HG03442 (cell line): ENCODE results near the gene CAMK4.

Experiments used
- ATAC-seq: cut with Tn5 transposase; IDR thresholded peaks from one replicate; pipeline ENCODE4 v1.9.1; 2021; ENCODE audit warnings: mild to moderate bottlenecking, moderate library complexity; ENCODE audit not compliant: unreplicated experiment

Gene CAMK4

DNA sequence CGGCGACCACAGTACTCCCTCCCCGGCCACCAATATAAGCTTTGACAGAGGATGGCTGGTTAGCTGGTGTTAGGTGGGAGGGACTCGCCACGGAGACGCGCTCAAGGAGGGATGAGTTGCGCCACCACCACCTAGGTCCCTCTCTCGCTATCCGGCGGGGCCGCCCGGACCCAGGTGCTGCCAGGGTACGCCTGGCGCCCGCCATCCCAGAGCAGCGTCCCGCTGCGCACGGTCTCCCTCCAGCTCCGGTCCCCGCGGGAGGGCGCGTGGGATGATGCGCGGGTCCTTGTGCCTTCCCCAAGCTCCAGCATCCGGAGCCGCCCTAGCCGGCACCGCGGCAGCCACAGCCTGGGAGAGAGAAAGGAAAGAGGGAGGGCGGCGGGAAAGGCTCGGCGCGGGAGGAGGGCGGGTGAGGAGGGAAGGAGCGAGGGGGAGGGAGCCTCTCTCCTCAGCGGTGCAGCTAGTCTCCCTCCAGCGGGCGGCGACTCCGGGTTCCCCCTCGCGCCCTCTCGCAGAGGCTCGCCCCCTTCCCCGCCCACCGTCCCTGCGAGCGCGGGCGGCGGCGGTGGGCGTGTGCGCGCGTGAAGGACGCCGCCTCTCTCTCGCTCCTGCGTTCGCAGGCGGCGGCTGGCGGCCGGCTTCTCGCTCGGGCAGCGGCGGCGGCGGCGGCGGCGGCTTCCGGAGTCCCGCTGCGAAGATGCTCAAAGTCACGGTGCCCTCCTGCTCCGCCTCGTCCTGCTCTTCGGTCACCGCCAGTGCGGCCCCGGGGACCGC is at the start of gene CAMK4:
TSS of gene CAMK4 (plus strand) at position 598 of the 774 bp plus-strand sequence. CDS start at position 698, 100 bp downstream.
- ATAC-seq: peak; percentile 70

DNA sequence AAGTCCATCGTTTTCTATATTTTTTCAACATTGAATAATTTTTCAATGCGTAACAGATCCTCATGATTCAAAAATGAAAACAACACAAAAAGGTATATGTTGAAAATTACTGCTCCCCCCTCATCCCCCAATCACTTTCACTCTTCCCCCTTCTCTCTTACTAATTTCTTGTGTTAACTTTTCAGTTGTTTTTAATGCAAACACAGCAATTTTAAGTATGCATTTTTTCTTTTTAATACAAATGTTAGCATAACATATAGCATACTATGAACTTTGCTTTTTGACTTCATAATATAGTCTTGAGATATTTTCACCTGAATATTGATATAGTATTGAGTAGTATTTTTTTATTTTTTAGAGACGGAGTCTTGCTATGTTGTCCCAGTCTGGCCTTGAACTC is 41.1 kb upstream of the CAMK4 start:
- ATAC-seq: no peak

DNA sequence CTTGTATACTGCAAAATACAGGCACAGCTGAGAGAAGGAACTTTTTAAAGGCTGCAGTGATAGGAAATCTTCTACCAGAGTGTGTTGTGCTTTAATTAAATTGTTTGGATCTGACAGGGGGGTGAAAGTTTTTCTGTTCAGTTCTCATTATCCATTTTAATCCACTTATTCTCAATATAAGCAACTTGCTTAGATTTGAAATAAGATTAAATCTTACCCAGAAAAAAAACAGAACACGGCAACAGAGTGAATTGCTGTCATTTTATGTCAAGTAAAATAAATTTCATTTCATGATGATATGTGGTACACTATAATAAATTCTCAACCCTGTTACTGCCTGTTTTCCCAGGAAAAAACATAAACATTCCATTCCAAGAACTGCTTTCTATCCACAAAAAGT is 37.1 kb upstream of the CAMK4 start:
- ATAC-seq: no peak

DNA sequence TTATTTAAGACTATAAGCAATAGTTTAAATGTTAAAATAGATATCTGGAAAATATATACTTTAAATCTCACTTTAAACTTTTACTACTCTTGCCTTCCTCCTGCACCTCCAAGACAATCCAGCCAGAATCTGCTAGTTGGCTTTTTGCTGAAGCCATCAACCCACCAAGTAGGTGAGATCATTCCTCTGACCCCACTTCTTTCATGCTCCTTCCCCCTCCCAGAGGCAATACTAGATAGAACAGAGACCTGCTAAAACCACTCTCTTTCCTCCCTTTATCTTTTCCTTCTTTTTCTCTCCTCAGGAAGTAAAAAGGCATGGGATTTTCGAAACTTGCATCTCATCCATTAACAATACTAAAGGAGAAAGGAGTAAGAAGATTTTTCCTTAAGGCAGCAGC is 30.1 kb upstream of the CAMK4 start:
- no peak for ATAC-seq

DNA sequence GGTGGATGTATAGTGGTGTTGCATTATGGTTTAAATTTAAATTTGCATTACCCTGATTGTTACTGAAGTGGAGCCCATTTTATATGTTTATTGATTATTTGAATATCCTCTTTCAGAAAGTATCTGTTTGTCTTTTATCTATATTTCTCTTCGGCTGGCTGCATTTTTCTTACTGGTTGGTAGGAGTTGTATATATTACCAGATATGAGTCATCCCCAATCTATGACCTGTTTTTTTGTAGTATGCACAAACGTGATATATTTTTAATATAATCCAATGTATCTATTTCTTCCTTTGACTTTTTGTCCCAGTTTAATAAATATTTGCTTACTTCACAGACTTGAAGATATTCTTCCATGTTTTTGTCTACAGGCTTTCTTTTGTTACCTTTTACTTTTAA is 29.3 kb upstream of the CAMK4 start:
- ATAC-seq: no peak

DNA sequence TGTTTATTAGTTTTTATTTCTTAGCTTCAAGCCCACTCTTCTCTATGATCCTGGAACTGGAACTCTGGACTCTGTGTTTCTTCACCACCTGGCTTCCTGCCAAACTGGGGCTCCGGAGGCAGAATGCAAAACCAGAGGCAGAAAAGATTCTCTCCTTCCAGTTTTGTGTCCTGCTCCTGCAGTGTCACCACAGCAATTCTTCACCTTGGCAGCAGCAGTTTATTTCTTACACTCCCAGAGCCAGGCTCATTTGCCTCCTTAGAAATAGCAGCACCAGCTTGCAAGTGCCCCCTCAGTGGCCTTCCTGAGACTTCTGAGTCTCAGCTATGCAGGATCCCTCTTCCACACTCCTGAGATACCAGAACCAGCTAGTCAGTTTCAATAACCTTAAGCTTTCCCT is 26.7 kb upstream of the CAMK4 start:
- ATAC-seq: no peak

DNA sequence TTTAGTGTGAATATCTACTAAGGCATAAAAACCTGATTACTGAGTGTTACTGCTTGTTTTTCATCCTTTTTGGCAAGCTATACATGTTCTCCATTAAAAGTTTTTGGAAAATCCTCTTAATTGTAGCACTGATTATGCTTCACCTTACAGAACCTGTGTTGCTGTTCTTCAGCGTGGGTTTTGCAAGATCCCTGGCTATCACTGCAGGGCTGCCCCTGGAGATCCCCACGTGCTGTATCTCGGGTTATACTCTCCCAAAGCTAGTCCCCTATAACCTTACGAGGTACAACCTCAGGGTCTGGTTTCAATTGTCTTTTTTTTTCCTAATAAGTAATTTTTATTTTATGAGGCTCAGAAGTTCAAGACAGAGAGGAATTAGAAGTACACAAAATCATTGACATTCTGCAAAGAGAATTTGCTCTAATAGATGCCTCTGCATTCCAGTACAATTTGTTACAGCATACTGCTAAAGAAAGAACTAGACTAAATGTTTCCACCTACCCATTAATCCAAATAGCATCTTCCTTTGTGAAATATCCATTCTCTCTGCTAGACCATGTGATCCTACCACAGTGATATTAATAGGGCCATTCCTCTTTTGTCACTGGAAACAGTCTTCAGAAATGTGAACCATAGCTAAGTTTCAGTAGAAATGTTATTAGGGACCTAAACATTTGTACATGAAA is 25.8 kb upstream of the CAMK4 start:
- no peak for ATAC-seq

DNA sequence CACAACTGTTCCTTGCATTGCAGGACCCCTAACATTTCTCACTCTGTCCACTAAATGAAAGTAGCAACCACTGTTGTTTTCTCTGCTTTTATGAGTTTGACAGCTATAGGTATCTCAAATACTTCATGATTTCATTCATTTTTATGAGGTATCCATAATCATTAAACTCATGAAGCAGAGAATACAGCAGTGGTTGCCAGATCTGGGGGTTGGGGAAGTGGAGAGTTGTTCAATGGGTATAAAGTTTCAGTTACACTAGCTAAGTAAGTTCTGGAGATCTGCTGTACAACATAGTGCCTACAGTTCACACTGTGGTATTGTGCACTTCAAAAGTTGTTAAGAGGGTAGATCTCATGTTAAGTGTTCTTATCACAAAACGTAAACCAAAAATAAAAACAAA is 23.4 kb upstream of the CAMK4 start:
- no peak for ATAC-seq

DNA sequence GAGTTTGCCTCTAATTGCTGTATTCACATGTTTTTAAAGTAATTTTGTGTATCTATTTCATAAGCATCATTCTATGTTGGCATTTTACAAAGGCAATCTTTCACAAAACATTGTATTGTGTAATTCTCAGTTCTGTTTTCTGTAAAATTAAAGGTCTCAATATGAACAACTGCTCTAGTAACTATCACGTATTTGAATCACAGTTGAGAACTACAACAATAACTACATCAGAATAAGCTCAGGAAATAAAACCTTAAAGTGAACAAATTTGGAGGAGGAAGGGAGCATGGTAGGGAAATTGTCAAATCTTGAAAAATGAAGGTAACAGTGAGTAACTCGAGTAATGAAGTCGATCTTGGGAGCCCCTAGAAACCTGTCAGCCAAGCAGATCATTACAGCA is 22.5 kb upstream of the CAMK4 start:
- no peak for ATAC-seq

DNA sequence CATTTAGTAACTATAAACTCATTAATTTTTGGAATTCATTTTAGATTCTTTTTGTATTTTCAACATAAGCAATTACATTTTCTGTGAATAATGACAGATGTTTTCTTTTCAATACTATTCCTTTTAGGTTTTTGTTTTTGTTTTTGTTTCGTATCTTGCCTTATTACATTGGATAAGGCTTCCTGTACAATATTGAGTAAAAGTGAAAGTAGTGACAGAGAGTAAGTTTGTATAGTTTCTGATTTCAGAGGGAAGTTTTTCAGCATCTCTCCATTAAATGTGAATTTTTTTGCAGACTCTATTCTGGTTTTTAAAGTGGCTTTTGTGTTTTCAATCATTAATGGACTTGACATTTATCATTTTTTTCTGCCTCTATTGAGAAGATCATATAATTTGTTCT is 12.8 kb upstream of the CAMK4 start:
- peak; percentile 95 for ATAC-seq

DNA sequence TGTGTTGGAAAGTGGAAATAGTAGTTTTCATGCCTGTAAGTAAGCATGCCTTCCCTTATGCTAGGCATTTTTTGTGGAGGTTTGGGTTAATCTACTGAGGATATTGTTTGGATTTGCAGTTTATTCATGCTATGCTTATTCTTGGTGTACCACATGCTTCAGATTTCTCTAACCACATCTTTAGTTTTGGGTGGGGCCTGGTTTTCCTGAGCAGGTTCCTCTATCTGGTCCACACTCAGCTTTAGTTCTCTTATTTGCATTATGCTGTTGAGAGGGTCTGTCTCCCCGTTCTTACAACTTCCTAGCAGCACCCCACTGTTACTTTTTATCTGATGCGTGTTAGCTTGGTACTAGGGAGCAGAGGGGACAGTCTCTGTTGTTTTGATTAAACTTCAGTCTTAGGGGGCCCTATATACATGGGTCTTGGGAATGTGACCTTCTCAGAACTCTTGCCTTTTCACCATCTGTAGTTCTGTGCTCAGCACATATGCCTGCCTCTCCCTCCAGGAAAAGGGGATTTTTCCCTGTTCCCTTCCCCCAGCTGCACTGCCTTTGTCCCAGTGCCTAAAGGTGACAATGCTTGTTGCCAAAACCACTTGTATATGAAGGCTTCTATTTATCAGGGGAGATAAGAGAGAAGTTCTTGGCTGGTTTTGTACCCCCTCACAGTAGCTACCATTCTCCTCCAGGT is 10.0 kb upstream of the CAMK4 start:
- ATAC-seq: no peak

DNA sequence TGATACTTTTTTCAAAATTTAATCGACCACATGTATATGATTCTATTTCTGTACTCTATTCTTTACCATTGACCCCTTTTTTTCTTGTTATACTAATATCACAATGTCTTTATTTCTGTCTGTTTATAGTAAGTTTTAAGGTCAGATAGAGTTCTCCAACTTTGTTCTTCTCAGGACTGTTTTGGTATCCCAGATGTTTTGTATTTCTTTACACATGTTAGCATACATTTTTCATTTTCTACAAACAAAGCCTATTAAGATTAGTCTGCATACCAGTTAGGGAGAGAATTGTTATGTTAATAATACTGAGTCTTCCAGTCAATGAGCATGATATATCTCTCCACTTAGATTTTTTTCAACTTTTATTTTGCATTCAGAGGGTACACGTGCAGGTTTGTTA is 8.2 kb upstream of the CAMK4 start:
- no peak for ATAC-seq

DNA sequence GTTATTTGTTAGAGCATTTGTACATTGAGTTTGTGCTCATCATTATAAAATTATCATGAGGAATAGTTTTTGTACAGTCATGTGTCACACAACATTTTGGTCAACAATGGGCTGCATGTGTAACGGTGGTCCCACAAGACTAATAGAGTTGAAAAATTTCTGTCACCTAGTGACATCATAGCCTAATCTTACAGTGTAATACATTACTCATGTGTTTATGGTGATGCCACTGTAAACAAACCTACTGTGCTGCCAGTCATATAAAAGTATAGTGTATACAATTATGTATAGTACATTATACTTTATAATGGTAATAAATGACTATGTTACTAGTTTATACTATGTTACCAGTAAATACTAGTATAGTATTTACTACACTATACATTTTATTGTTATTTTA is 3.0 kb upstream of the CAMK4 start:
- no peak for ATAC-seq

DNA sequence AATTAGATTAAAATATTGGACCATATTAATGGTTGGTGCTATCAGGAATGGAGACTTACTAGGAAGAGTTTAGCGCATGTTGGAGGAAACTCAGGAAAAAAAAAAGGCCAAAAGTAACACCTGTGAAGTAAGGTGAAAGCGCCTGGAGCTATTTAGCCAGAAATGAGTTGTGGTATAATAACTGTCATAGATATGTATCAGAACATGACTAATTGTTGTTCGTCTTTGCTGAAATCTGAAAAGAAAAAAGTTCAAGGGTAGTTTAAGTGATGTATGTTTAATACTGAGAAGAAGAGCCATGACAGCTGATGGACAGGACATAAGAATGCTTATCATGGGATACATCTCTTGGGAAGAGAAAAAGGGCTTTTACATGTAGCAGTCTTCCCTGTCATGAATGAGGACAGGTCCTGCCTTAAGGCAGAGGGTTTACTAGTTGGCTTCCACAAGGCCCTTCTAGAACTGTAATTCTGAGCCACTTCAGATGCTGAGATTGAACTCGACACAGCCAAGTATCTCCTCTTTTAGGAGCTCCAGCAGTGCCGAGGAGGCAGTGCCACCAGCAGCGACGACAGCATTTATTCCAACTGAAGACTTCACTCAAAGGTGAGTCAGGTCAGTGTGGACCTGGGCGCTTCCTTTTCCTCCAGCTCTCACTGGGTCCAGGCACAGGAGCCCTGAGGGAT is 940 bp upstream of the CAMK4 start:
- no peak for ATAC-seq

DNA sequence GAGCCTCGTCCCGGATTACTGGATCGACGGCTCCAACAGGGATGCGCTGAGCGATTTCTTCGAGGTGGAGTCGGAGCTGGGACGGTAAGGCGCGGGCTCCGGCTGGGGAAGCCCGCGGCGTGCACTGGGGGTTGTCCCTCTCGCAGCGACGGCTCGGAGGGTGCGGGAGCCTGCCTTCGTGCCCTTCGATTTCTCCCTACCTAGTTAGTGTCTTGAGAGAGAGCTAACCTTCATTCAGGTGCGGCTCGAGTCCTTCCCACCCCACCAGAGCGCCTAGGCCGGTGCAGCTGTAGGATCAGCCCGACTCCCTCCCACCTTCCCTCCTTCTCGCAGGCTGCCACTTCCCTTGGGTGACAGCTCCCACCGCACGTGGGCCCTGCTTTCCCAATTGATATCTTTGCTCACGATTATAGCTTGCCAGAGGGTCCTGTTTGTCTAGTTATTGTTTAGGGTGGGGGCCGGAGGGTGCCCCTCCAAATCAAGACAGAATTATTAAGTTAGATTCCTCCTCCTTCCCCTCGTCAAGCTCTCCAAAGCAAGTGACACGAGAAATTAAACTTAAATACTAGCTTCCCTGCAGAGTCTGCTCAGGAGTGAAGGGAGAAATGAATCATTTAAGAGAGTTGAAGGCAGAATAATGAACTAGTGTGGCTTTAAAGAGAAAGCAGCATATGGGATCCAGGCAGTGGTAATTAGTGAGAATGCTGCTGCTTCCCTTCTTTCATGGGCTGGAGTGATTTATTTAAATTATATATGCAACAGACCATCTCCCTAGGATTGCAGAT is 569 bp downstream of the CAMK4 start:
- ATAC-seq: peak; percentile 21

DNA sequence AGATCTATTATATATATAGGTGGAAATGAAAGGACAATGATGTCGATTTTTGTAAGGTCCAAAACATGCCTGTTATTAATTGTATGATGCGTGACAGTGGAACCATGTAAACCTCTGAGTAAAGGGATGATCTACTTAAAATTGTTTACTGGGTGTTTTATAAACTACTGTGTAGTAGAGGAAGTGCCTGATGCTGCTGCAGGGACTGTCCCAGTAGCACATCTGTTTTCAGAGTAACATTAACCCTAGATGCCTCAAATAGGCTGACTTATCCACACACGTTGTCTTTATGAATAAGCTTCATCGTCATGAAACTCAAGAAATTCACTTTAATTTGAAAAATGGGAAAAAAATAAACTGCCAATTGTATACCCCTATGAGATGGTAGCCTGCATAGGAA is 1.7 kb downstream of the CAMK4 start:
- ATAC-seq: peak; percentile 18

DNA sequence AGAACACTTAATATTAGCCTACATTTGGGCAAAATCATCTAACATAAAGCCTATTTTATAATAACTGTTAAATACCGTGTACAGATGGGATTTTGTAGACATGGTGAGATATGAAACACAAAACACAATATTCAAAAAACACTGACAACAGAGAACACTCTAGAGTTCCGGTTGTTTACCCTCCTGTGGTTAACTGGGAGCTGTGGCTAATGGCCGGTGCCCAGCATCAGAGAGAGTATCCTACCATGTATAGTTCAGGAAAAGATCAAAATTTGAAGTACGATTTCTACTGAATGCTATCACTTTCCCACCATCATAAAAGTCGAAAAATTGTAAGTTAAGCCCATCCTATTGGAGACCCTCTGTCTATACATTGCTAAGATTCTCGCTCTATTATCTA is 2.4 kb downstream of the CAMK4 start:
- ATAC-seq: no peak

DNA sequence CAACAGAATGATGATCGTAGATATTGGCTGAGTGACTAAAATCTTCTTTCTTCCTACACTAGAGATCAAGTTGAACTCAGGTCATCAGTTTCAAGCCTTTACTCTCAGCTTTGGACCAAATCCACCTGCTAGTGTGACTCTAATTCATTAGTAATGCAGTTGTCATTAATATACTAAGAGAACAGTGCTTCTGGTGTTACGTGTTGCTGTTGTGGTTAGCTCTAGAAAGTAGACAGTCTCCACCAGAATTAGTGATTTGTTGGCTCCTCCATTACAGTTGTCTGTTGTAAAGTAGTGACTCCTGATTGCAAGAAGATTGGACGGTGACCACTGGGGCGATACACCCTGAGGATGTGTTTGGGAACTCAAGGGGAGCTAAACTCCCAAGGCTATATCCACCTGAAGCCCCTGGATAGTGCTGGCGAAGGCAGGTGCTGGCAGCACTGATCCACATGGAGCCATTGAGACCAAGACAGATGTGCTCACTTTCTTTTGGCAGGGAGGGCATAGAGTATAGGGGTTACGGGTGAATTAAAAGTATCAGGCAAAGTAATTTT is 3.1 kb downstream of the CAMK4 start:
- ATAC-seq: no peak

DNA sequence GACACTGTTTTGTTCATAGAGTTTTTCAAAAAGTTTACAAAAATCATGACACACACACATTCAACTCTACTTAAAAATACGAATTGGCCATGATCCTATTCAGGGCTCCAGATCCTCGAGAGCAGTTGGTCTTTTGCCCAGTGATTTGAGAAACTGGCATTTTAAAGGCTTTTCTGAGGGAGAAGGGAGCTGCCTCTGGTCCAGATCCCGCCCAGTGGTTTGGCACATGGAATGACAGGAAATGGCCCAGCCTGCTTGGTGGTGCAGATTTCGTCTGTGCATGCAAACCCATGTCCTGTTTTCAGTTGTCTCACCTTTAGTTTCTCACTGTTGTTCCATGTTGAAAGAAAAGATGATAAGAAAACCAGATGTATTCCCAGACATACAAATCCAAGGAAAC is 3.6 kb downstream of the CAMK4 start:
- no peak for ATAC-seq

DNA sequence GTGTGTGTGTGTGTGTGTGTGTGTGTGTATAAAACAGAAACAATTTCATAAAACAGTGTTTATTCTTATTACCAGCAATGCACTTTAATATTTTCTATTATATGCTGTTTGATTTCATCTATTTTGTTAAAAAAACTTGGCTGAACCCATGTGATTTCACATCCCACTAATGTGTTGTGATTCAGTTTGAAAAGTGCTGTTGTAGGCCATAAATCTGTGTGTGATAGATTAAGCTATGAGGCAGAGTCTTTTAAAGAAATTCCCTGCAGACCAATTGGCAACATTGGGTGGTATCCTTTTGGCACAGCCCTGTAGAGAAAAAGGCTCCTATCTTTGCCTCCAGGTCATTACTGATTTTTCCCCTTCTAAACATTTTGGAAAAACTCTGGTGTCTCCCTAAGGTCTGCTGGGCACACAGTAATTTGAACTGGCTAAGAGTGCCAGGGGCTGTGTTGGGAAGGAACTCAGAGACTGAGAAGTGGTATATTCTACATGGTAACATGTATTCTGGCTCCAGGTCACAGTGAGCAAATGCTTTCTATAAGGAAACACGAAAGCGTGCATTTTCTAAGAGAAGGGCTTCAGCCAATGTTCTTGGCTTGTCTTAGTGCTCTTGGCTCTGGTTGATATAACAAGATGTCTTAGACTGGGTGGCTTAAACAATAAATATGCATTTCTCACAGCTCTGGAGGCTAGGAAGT is 4.5 kb downstream of the CAMK4 start:
- no peak for ATAC-seq
